Endothelial cell (in vitro differentiated cells): ENCODE measurements around the gene RBP2. TPM values are rescaled to one million over a fixed set of nuclear protein-coding genes. Genes with fewer than 3 reads are reported as not detected.

Experiments used
- DNase-seq: peaks from one replicate; pipeline ENCODE4 v3.0.0; 2021; ENCODE audit warnings: low spot score
- H3K27ac Mint-ChIP-seq: one replicate; pipeline ENCODE4 v1.8.0; 2021; ENCODE audit warnings: mixed read lengths, inconsistent platforms; ENCODE audit not compliant: unreplicated experiment
- H3K27me3 Mint-ChIP-seq: one replicate; pipeline ENCODE4 v1.8.0; 2021; ENCODE audit warnings: mild to moderate bottlenecking, moderate library complexity, mixed read lengths, inconsistent platforms; ENCODE audit not compliant: unreplicated experiment
- H3K36me3 Mint-ChIP-seq: one replicate; pipeline ENCODE4 v1.8.0; 2021; ENCODE audit warnings: mild to moderate bottlenecking, low read depth, mixed read lengths, inconsistent platforms; ENCODE audit not compliant: unreplicated experiment
- H3K4me1 Mint-ChIP-seq: one replicate; pipeline ENCODE4 v1.8.0; 2021; ENCODE audit warnings: mild to moderate bottlenecking, mixed read lengths, inconsistent platforms; ENCODE audit not compliant: unreplicated experiment
- H3K4me3 Mint-ChIP-seq: one replicate; pipeline ENCODE4 v1.8.0; 2021; ENCODE audit warnings: mild to moderate bottlenecking, mixed read lengths, inconsistent platforms; ENCODE audit not compliant: unreplicated experiment
- H3K9me3 Mint-ChIP-seq: one replicate; pipeline ENCODE4 v1.8.0; 2021; ENCODE audit warnings: mixed read lengths, inconsistent platforms; ENCODE audit not compliant: unreplicated experiment
- CTCF ChIP-seq: fragments of 200-600 bp; sonication (generic); IDR thresholded peaks from one replicate; pipeline ENCODE4 v1.5.0; 2021; ENCODE audit warnings: antibody characterized with exemption; ENCODE audit not compliant: unreplicated experiment
- long read RNA-seq: library from polyadenylated mRNA; unstranded; transcript quantifications from one replicate; pipeline ENCODE4 v2.0.0, GENCODE V29; 2020; ENCODE audit not compliant: unreplicated experiment
- total RNA-seq: library from RNA; stranded (reverse); fragmentation: NEBNext Ultra II Directional; extraction: Animal tissue kit (Norgen Biotek cat#: 25700); gene quantifications from one replicate; pipeline ENCODE4 v1.2.1, GENCODE V29; 2021; ENCODE audit not compliant: unreplicated experiment

The RBP2 gene
- total RNA-seq = not detected
- long read RNA-seq = 0 reads

GRCh38 chr3:139476348-139476747 is at the start of gene RBP2:
Gene RBP2, minus strand, starts transcription at chr3:139476516. Its CDS starts 57 bp downstream, at chr3:139476459.
- no peak within 1 kb of the TSS for H3K27ac Mint-ChIP-seq
- no peak for DNase-seq
- H3K4me3 Mint-ChIP-seq = no peak within 1 kb of the TSS
- no peak for TF ChIP-seq CTCF
- peaks cover 3% of the 10 kb centered on the region for H3K27me3 Mint-ChIP-seq
- H3K36me3 Mint-ChIP-seq = no peaks in the 10 kb centered on the region
- no peaks in the 10 kb centered on the region for H3K4me1 Mint-ChIP-seq
- H3K9me3 Mint-ChIP-seq = no peaks in the 10 kb centered on the region

GRCh38 chr3:139524841-139525636 is 48.7 kb upstream of the RBP2 start:
- Mint-ChIP-seq H3K27ac (no peak overlapping the region), H3K4me3 (no peak overlapping the region), H3K27me3 (no peaks in the 10 kb centered on the region), H3K9me3 (no peaks in the 10 kb centered on the region), H3K4me1 (peaks cover 2% of the 10 kb centered on the region), H3K36me3 (peaks cover 11% of the 10 kb centered on the region)
- no peak for DNase-seq
- no peak for TF ChIP-seq CTCF

- no peak for DNase-seq
- H3K27me3 Mint-ChIP-seq = peaks cover 3% of the 10 kb centered on the region
- H3K4me3 Mint-ChIP-seq = no peak overlapping the region
Observed at GRCh38 chr3:139523718-139524117, 47.4 kb upstream of the RBP2 start.

GRCh38 chr3:139523166-139523565 is 46.9 kb upstream of the RBP2 start:
- Mint-ChIP-seq H3K27me3 (peaks cover 6% of the 10 kb centered on the region), H3K27ac (no peak overlapping the region), H3K36me3 (peaks cover 8% of the 10 kb centered on the region), H3K4me1 (peaks cover 2% of the 10 kb centered on the region), H3K9me3 (no peaks in the 10 kb centered on the region), H3K4me3 (no peak overlapping the region)
- TF ChIP-seq CTCF = no peak
- no peak for DNase-seq

More at GRCh38 chr3:139523718-139524117, 47.4 kb upstream of the RBP2 start:
- Mint-ChIP-seq H3K4me1 (peaks cover 2% of the 10 kb centered on the region), H3K27ac (no peak overlapping the region), H3K36me3 (peaks cover 8% of the 10 kb centered on the region), H3K9me3 (no peaks in the 10 kb centered on the region)
- TF ChIP-seq CTCF = no peak

- H3K9me3 Mint-ChIP-seq = no peaks in the 10 kb centered on the region
- no peak for DNase-seq
Observed at GRCh38 chr3:139522421-139522820, 46.1 kb upstream of the RBP2 start.

More at GRCh38 chr3:139522421-139522820, 46.1 kb upstream of the RBP2 start:
- no peak overlapping the region for H3K4me3 Mint-ChIP-seq
- peaks cover 6% of the 10 kb centered on the region for H3K27me3 Mint-ChIP-seq
- TF ChIP-seq CTCF = no peak
- H3K27ac Mint-ChIP-seq = no peak overlapping the region
- H3K4me1 Mint-ChIP-seq = peaks cover under 1% of the 10 kb centered on the region
- H3K36me3 Mint-ChIP-seq = peaks cover 8% of the 10 kb centered on the region
